GM23338 (cell line): Measurements from ENCODE around the gene TUBAL3. TPM values are rescaled to one million over a fixed set of nuclear protein-coding genes. Genes with fewer than 3 reads are reported as not detected.

ENCODE experiments used
- ATAC-seq: fragments of 200-7000 bp; cut with Tn5 transposase; 3 replicates; pipeline ENCODE4 v1.9.1; 2020
- DNase-seq: peaks from one replicate; pipeline ENCODE4 v3.0.0-alpha.2; 2015; ENCODE audit warnings: low spot score
- H2AFZ ChIP-seq: fragments of 200-600 bp; sonication (generic); 2 replicates; pipeline ENCODE4 v1.8.0; 2016; ENCODE audit warnings: antibody characterized with exemption, mild to moderate bottlenecking, moderate library complexity
- H3F3A ChIP-seq: fragments of 200-600 bp; sonication (generic); replicated peaks from 2 replicates; pipeline ENCODE4 v1.8.0; 2017; ENCODE audit warnings: antibody characterized with exemption, mixed run types, low read depth
- H3K27ac ChIP-seq: fragments of 200-600 bp; sonication (generic); 2 replicates; pipeline ENCODE4 v1.6.1; 2016; ENCODE audit warnings: low read depth
- H3K27me3 ChIP-seq: fragments of 200-600 bp; sonication (generic); 2 replicates; pipeline ENCODE4 v1.8.0; 2016; ENCODE audit warnings: mild to moderate bottlenecking, mixed run types, moderate library complexity; ENCODE audit not compliant: insufficient read depth
- H3K36me3 ChIP-seq: fragments of 200-600 bp; sonication (generic); 2 replicates; pipeline ENCODE4 v1.8.0; 2016; ENCODE audit warnings: mild to moderate bottlenecking; ENCODE audit not compliant: insufficient read depth
- H3K4me1 ChIP-seq: fragments of 200-600 bp; sonication (generic); 2 replicates; pipeline ENCODE4 v1.8.0; 2016; ENCODE audit warnings: mild to moderate bottlenecking, moderate library complexity; ENCODE audit not compliant: insufficient read depth
- H3K4me2 ChIP-seq: fragments of 200-600 bp; sonication (generic); 2 replicates; pipeline ENCODE4 v1.7.1; 2017; ENCODE audit warnings: mixed run types
- H3K4me3 ChIP-seq: fragments of 200-600 bp; sonication (generic); 2 replicates; pipeline ENCODE4 v1.6.1; 2016; ENCODE audit warnings: mixed run types
- H3K79me2 ChIP-seq: fragments of 200-600 bp; sonication (generic); replicated peaks from 2 replicates; pipeline ENCODE4 v1.8.0; 2017; ENCODE audit warnings: mild to moderate bottlenecking; ENCODE audit not compliant: insufficient read depth
- H3K9me2 ChIP-seq: fragments of 200-600 bp; sonication (generic); 2 replicates; pipeline ENCODE4 v1.8.0; 2017; ENCODE audit not compliant: insufficient read depth
- H4K20me1 ChIP-seq: fragments of 200-600 bp; sonication (generic); replicated peaks from 2 replicates; pipeline ENCODE4 v1.8.0; 2017; ENCODE audit warnings: mild to moderate bottlenecking; ENCODE audit not compliant: insufficient read depth
- H3K27ac Mint-ChIP-seq: 2 replicates; pipeline ENCODE4 v1.8.0; 2020; ENCODE audit warnings: inconsistent platforms, mild to moderate bottlenecking, moderate library complexity, mixed read lengths
- H3K27me3 Mint-ChIP-seq: 3 replicates; pipeline ENCODE4 v1.8.0; 2022; ENCODE audit warnings: low read depth, mild to moderate bottlenecking, moderate library complexity, mixed read lengths, inconsistent platforms; ENCODE audit not compliant: insufficient read depth, poor library complexity
- H3K36me3 Mint-ChIP-seq: 3 replicates; pipeline ENCODE4 v1.8.0; 2021; ENCODE audit warnings: low read depth, mild to moderate bottlenecking, inconsistent platforms, moderate library complexity, mixed read lengths
- H3K4me1 Mint-ChIP-seq: 3 replicates; pipeline ENCODE4 v1.8.0; 2020; ENCODE audit warnings: mild to moderate bottlenecking, inconsistent platforms, mixed read lengths
- H3K4me3 Mint-ChIP-seq: 3 replicates; pipeline ENCODE4 v1.8.0; 2021; ENCODE audit warnings: moderate library complexity, mild to moderate bottlenecking, inconsistent platforms, mixed read lengths
- H3K9me3 Mint-ChIP-seq: 3 replicates; pipeline ENCODE4 v1.8.0; 2020; ENCODE audit warnings: moderate library complexity, mild to moderate bottlenecking, inconsistent platforms, mixed read lengths
- CREB1 ChIP-seq: fragments of 250-450 bp; sonication (Bioruptor Pico); IDR thresholded peaks from 2 replicates; pipeline ENCODE4 v1.5.0; 2020; ENCODE audit warnings: low read depth, mild to moderate bottlenecking, moderate library complexity
- EZH2 ChIP-seq: fragments of 200-600 bp; sonication (generic); IDR thresholded peaks from one replicate; pipeline ENCODE4 v1.8.0; 2017; ENCODE audit warnings: antibody characterized with exemption, mild to moderate bottlenecking, low read depth; ENCODE audit not compliant: unreplicated experiment
- EZH2phosphoT487 ChIP-seq: fragments of 200-600 bp; sonication (generic); IDR thresholded peaks from one replicate; pipeline ENCODE4 v1.8.1; 2018; ENCODE audit warnings: antibody characterized with exemption; ENCODE audit not compliant: unreplicated experiment
- JUNB ChIP-seq: IDR thresholded peaks from one replicate; pipeline ENCODE4 v1.6.1; 2016; ENCODE audit warnings: antibody characterized with exemption; ENCODE audit not compliant: unreplicated experiment
- POLR2AphosphoS5 ChIP-seq: IDR thresholded peaks from 2 replicates; pipeline ENCODE4 v1.6.1; 2016; ENCODE audit warnings: antibody characterized with exemption, low read depth
- ZNF114 ChIP-seq: fragments of 250-450 bp; sonication (Bioruptor Pico); IDR thresholded peaks from 2 replicates; pipeline ENCODE4 v1.5.0; 2020; ENCODE audit warnings: mild to moderate bottlenecking, moderate library complexity
- ZNF331 ChIP-seq: fragments of 250-450 bp; sonication (Bioruptor Pico); IDR thresholded peaks from 2 replicates; pipeline ENCODE4 v1.5.0; 2020; ENCODE audit warnings: low read depth, mild to moderate bottlenecking, moderate library complexity
- polyA plus RNA-seq: library from polyadenylated mRNA; unstranded; fragments of >200 nt; fragmentation: Nextera tagmentation; extraction: Ambion mirVana; gene quantifications from 2 replicates; pipeline ENCODE4 v1.2.1, GENCODE V29; 2016
- total RNA-seq: library from RNA; depleted of rRNA; stranded (reverse); fragments of >200 nt; shearing (Covaris generic); gene quantifications from 2 replicates; pipeline ENCODE4 v1.2.3, GENCODE V29; 2014
- TF ChIP-seq, protein P1 (sequence below): IDR thresholded peaks from one replicate; pipeline ENCODE4 v1.6.1; 2018; ENCODE audit warnings: antibody characterized with exemption; ENCODE audit not compliant: unreplicated experiment
- TF ChIP-seq, protein P2 (sequence below): fragments of 250-450 bp; sonication (Bioruptor Pico); IDR thresholded peaks from 2 replicates; pipeline ENCODE4 v1.5.0; 2020; ENCODE audit warnings: mild to moderate bottlenecking, moderate library complexity
- TF ChIP-seq, protein P3 (sequence below): IDR thresholded peaks from 2 replicates; pipeline ENCODE4 v1.6.1; 2016; ENCODE audit warnings: antibody characterized with exemption

The TUBAL3 gene
- total and polyA plus RNA-seq, 2 experiments from 2014 or later, result not detected

DNA sequence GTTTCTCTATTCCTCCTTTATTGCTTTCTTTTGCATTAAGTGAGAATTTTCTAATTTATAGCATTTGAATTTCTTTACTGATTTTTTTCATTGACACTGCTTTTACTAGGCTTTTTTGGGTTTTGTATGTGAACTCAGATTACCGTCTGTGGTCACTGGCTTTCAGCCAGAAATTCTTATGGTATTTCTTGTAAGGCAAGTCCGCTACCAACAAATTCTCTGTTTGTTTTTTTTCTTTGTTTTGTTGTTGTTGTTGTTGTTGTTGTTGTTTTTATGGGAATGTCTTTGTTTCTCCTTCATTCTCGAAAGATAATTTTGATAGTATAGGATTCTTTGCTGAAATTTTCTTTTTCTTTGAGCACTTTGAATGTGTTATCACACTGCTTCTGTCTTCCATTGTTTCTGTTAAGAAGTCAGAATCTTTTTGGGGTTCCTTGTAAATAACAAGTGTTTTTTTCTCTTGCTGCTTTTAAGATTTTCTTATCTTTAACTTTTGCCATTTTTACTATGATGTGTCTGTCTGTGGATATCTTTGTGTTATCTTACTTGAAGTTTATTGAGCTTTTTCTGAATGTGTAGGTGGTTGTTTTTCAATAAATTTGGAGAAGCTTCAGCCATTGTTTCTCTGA lies 15.0 kb upstream of the TUBAL3 start (continued):
- TF ChIP-seq, protein P1, sequence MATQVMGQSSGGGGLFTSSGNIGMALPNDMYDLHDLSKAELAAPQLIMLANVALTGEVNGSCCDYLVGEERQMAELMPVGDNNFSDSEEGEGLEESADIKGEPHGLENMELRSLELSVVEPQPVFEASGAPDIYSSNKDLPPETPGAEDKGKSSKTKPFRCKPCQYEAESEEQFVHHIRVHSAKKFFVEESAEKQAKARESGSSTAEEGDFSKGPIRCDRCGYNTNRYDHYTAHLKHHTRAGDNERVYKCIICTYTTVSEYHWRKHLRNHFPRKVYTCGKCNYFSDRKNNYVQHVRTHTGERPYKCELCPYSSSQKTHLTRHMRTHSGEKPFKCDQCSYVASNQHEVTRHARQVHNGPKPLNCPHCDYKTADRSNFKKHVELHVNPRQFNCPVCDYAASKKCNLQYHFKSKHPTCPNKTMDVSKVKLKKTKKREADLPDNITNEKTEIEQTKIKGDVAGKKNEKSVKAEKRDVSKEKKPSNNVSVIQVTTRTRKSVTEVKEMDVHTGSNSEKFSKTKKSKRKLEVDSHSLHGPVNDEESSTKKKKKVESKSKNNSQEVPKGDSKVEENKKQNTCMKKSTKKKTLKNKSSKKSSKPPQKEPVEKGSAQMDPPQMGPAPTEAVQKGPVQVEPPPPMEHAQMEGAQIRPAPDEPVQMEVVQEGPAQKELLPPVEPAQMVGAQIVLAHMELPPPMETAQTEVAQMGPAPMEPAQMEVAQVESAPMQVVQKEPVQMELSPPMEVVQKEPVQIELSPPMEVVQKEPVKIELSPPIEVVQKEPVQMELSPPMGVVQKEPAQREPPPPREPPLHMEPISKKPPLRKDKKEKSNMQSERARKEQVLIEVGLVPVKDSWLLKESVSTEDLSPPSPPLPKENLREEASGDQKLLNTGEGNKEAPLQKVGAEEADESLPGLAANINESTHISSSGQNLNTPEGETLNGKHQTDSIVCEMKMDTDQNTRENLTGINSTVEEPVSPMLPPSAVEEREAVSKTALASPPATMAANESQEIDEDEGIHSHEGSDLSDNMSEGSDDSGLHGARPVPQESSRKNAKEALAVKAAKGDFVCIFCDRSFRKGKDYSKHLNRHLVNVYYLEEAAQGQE, result no peak
- TF ChIP-seq POLR2AphosphoS5, result no peak
- no peak for TF ChIP-seq JUNB
- TF ChIP-seq CREB1 (CRISPR knock-in tag), result no peak
- no peak for TF ChIP-seq EZH2
- no peak for TF ChIP-seq ZNF331 (CRISPR knock-in tag)
- no peak for TF ChIP-seq ZNF114

DNA sequence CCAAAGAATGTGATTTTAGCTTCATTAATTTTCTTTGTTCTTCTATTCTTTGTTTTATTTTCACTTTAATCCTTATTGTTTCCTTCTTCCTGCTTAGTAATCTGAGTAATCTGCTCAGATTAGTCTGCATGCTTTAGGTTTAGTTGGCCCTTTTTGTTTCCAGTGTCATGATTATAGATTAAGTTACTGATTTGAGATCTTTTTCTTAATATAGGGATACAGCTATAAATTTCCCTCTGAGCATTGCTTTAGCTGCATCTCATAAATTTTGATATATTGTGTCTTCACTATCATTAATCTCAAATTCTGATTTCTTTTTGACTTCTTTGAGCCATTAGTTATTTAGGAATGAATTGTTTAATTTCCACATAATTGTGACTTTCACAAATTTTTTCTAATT lies 14.0 kb upstream of the TUBAL3 start:
- Histone ChIP-seq H3K9me2 (no peaks in the 10 kb centered on the region), H3K27ac (no peak overlapping the region), H3K4me2 (no peak overlapping the region), H3K4me3 (no peak overlapping the region), H4K20me1 (0 out of 2 replicates have a peak, but pooled peaks cover 15% of the 10 kb centered on the region), H3K79me2 (peaks cover 100% of the 10 kb centered on the region), H2AFZ (no peak overlapping the region), H3K27me3 (no peaks in the 10 kb centered on the region), H3K36me3 (no peaks in the 10 kb centered on the region), H3K4me1 (peaks cover 42% of the 10 kb centered on the region), H3F3A (no peaks in the 10 kb centered on the region)
- DNase-seq, result no peak
- Mint-ChIP-seq H3K27me3 (no peaks in the 10 kb centered on the region), H3K4me1 (peaks cover 35% of the 10 kb centered on the region), H3K4me3 (no peak overlapping the region), H3K9me3 (no peaks in the 10 kb centered on the region; the same call in 2 of the 3 replicates), H3K36me3 (no peaks in the 10 kb centered on the region; the same call in 1 of the 3 replicates), H3K27ac (no peak overlapping the region)
- no peak for ATAC-seq
- TF ChIP-seq JUNB (no peak), CREB1 (CRISPR knock-in tag) (no peak), EZH2phosphoT487 (no peak), POLR2AphosphoS5 (no peak)
- TF ChIP-seq, protein P2, sequence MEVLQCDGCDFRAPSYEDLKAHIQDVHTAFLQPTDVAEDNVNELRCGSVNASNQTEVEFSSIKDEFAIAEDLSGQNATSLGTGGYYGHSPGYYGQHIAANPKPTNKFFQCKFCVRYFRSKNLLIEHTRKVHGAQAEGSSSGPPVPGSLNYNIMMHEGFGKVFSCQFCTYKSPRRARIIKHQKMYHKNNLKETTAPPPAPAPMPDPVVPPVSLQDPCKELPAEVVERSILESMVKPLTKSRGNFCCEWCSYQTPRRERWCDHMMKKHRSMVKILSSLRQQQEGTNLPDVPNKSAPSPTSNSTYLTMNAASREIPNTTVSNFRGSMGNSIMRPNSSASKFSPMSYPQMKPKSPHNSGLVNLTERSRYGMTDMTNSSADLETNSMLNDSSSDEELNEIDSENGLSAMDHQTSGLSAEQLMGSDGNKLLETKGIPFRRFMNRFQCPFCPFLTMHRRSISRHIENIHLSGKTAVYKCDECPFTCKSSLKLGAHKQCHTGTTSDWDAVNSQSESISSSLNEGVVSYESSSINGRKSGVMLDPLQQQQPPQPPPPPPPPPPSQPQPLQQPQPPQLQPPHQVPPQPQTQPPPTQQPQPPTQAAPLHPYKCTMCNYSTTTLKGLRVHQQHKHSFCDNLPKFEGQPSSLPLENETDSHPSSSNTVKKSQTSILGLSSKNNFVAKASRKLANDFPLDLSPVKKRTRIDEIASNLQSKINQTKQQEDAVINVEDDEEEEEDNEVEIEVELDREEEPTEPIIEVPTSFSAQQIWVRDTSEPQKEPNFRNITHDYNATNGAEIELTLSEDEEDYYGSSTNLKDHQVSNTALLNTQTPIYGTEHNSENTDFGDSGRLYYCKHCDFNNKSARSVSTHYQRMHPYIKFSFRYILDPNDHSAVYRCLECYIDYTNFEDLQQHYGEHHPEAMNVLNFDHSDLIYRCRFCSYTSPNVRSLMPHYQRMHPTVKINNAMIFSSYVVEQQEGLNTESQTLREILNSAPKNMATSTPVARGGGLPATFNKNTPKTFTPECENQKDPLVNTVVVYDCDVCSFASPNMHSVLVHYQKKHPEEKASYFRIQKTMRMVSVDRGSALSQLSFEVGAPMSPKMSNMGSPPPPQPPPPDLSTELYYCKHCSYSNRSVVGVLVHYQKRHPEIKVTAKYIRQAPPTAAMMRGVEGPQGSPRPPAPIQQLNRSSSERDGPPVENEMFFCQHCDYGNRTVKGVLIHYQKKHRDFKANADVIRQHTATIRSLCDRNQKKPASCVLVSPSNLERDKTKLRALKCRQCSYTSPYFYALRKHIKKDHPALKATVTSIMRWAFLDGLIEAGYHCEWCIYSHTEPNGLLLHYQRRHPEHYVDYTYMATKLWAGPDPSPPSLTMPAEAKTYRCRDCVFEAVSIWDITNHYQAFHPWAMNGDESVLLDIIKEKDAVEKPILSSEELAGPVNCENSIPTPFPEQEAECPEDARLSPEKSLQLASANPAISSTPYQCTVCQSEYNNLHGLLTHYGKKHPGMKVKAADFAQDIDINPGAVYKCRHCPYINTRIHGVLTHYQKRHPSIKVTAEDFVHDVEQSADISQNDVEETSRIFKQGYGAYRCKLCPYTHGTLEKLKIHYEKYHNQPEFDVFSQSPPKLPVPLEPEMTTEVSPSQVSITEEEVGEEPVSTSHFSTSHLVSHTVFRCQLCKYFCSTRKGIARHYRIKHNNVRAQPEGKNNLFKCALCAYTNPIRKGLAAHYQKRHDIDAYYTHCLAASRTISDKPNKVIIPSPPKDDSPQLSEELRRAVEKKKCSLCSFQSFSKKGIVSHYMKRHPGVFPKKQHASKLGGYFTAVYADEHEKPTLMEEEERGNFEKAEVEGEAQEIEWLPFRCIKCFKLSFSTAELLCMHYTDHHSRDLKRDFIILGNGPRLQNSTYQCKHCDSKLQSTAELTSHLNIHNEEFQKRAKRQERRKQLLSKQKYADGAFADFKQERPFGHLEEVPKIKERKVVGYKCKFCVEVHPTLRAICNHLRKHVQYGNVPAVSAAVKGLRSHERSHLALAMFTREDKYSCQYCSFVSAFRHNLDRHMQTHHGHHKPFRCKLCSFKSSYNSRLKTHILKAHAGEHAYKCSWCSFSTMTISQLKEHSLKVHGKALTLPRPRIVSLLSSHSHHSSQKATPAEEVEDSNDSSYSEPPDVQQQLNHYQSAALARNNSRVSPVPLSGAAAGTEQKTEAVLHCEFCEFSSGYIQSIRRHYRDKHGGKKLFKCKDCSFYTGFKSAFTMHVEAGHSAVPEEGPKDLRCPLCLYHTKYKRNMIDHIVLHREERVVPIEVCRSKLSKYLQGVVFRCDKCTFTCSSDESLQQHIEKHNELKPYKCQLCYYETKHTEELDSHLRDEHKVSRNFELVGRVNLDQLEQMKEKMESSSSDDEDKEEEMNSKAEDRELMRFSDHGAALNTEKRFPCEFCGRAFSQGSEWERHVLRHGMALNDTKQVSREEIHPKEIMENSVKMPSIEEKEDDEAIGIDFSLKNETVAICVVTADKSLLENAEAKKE (CRISPR knock-in tag), result no peak
- TF ChIP-seq, protein P1, result no peak
- TF ChIP-seq, protein P3, sequence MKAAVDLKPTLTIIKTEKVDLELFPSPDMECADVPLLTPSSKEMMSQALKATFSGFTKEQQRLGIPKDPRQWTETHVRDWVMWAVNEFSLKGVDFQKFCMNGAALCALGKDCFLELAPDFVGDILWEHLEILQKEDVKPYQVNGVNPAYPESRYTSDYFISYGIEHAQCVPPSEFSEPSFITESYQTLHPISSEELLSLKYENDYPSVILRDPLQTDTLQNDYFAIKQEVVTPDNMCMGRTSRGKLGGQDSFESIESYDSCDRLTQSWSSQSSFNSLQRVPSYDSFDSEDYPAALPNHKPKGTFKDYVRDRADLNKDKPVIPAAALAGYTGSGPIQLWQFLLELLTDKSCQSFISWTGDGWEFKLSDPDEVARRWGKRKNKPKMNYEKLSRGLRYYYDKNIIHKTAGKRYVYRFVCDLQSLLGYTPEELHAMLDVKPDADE, result no peak
